LNCaP clone FGC (cell line): ENCODE measurements around the gene BRI3BP.
"Not testable (repeated sequence)": the region's sequence is repeated elsewhere in the genome, so short reads cannot be mapped to it uniquely, and the experiment has no call there.

Experiments used
- DNase-seq: peaks from one replicate; pipeline ENCODE4 v3.0.0-alpha.2; 2011; ENCODE audit warnings: low read depth
- H3K4me3 ChIP-seq: 2 replicates; pipeline ENCODE4 v1.5.1; 2011; ENCODE audit warnings: mild to moderate bottlenecking, low read depth, low read length, control low read depth
- CTCF ChIP-seq: IDR thresholded peaks from 2 replicates; pipeline ENCODE4 v1.5.1; 2012; ENCODE audit warnings: mild to moderate bottlenecking; ENCODE audit not compliant: control insufficient read depth, insufficient read depth; ENCODE audit errors: extremely low read depth

The BRI3BP gene

GRCh38 chr12:124972211-124972610 lies 21.2 kb upstream of the BRI3BP start:
- DNase-seq: no peak
- no peak overlapping the region for H3K4me3 ChIP-seq
- TF ChIP-seq CTCF: no peak

- no peak for TF ChIP-seq CTCF
- no peak for DNase-seq
- H3K4me3 ChIP-seq: no peak overlapping the region
Measured at GRCh38 chr12:124975276-124975675, 18.2 kb upstream of the BRI3BP start.

- no peak for TF ChIP-seq CTCF
- no peak overlapping the region for H3K4me3 ChIP-seq
- no peak for DNase-seq
Measured at GRCh38 chr12:124976999-124977398, 16.4 kb upstream of the BRI3BP start.

- no peak for DNase-seq
- H3K4me3 ChIP-seq: no peak overlapping the region
- no peak for TF ChIP-seq CTCF
Measured at GRCh38 chr12:124979568-124979967, 13.9 kb upstream of the BRI3BP start.

- H3K4me3 ChIP-seq: no peak overlapping the region
Measured at GRCh38 chr12:124980098-124980892, 13.2 kb upstream of the BRI3BP start.

GRCh38 chr12:124986876-124987275 lies 6.6 kb upstream of the BRI3BP start:
- not testable (repeated sequence) for H3K4me3 ChIP-seq, DNase-seq

More at GRCh38 chr12:124980098-124980892, 13.2 kb upstream of the BRI3BP start:
- TF ChIP-seq CTCF: no peak
- no peak for DNase-seq

GRCh38 chr12:124992874-124993625 lies 395 bp upstream of the BRI3BP start:
- peak; percentile 74 for DNase-seq
- peak; percentile 45 for TF ChIP-seq CTCF

More at GRCh38 chr12:124992874-124993625, 395 bp upstream of the BRI3BP start:
- peak overlapping the region; percentile 62 for H3K4me3 ChIP-seq
